ENCODE measurements around the gene TIAM1. TPM values are rescaled to one million over a fixed set of nuclear protein-coding genes. Genes with fewer than 3 reads are reported as not detected.

Gene TIAM1
- total and polyA plus RNA-seq, 2 of the 8 experiments (the other 6 are each of a cell fraction or from before 2014, with no cell fraction given), result 10.1 to 30.7 TPM

GRCh38 chr21:31283025-31283424 lies 61.0 kb downstream of the TIAM1 start:
- no peak overlapping the region for H2BK15ac ChIP-seq (ENCODE audit: low read length)
- H2AFZ ChIP-seq (ENCODE audit: low read length), result no peak overlapping the region
- no peak overlapping the region for H3K4ac ChIP-seq (replicated peaks; ENCODE audit: insufficient read length, low read depth, low read length)
- H2BK120ac ChIP-seq (replicated peaks; ENCODE audit: low read depth, low read length), result no peak overlapping the region
- 89% methylated on average over 3 of the region's 3 CpGs; no CpG with 5 or more reads in 1 of the 2 experiments for WGBS, 2 experiments (ENCODE audit: extremely low coverage in 1 of 2, insufficient coverage in 1 of 2, insufficient read length in 1 of 2, insufficient replicate concordance in 2 of 2, low coverage in 1 of 2, low lambda C conversion rate in 2 of 2, missing lambda C conversion rate in 1 of 2)
- no peak overlapping the region for H3K27ac ChIP-seq (ENCODE audit: low read depth, low read length)
- no peak overlapping the region for H3K14ac ChIP-seq (ENCODE audit: insufficient read length)
- H2AK5ac ChIP-seq (ENCODE audit: low read depth, low read length), result no peak overlapping the region
- 0 out of 2 replicates have a peak overlapping the region, but pooled peaks have one; percentile 43 for H2BK20ac ChIP-seq (ENCODE audit: low read length)
- H3K4me2 ChIP-seq (ENCODE audit: insufficient read depth in 1 of 2, low read depth in 2 of 2, low read length in 2 of 2), result no peak overlapping the region
- no peak overlapping the region for H3K56ac ChIP-seq (replicated peaks; ENCODE audit: insufficient read length, low read depth, low read length)
- no peak overlapping the region for H4K5ac ChIP-seq (ENCODE audit: insufficient read length, low read depth, low read length)
- no peaks in the 10 kb centered on the region for H3K9me3 ChIP-seq (ENCODE audit: insufficient read depth in 2 of 2, low read depth in 1 of 2, low read length in 1 of 2)
- no peak overlapping the region for H3K23ac ChIP-seq (ENCODE audit: insufficient read length)
- FAIRE-seq (no peak), DNase-seq (ENCODE audit: low read depth in 1 of 2, low spot score in 2 of 2) (no peak)
- no peaks in the 10 kb centered on the region for H3K27me3 ChIP-seq (replicated peaks in 1 of 4; ENCODE audit: control insufficient read depth in 3 of 4, extremely low read depth in 1 of 4, insufficient read depth in 3 of 4, low read length in 3 of 4)
- H4K8ac ChIP-seq (ENCODE audit: extremely low read depth, insufficient read depth, low read length), result no peak overlapping the region
- H3K79me1 ChIP-seq (ENCODE audit: low read depth, low read length), result peaks cover 6% of the 10 kb centered on the region; the same call in 1 of the 2 replicates
- no peak overlapping the region for H3K4me3 ChIP-seq (ENCODE audit: extremely low read depth in 1 of 4, insufficient read depth in 2 of 4, low read depth in 3 of 4, low read length in 4 of 4)
- CTCF ChIA-PET (ENCODE audit: partially characterized antibody), result interaction anchor here (1.1 to 1.6 kb wide), 2 partner anchors 30 to 319 kb away, joined by 3 read pairs; no protein-coding TSS in a partner anchor
- H2BK12ac ChIP-seq (ENCODE audit: low read depth, low read length), result 0 out of 2 replicates have a peak overlapping the region, but pooled peaks have one; percentile 68
- H3K23me2 ChIP-seq (ENCODE audit: low read depth, low read length), result peaks cover 3% of the 10 kb centered on the region; the same call in 1 of the 2 replicates
- H3K18ac ChIP-seq (ENCODE audit: extremely low read depth, low read length), result no peak overlapping the region
- peaks cover 0 to 3% of the 10 kb centered on the region in 2 experiments; a peak in 1 of 4 replicates for H3K79me2 ChIP-seq (ENCODE audit: control insufficient read depth in 1 of 2, insufficient read depth in 2 of 2, low read length in 2 of 2)
- POLR2A ChIA-PET (ENCODE audit: partially characterized antibody), result no interaction called here
- no peak overlapping the region for H4K91ac ChIP-seq (replicated peaks; ENCODE audit: insufficient read length, low read length)
- no peaks in the 10 kb centered on the region for H3K36me3 ChIP-seq (ENCODE audit: control insufficient read depth in 2 of 4, insufficient read depth in 4 of 4, low read length in 3 of 4)
- TF ChIP-seq SRF (IDR thresholded peaks at IDR 0.05; ENCODE audit: low read depth, low read length) (no peak), HDAC2 (IDR thresholded peaks at IDR 0.05; ENCODE audit: borderline replicate concordance in 1 of 2, low read depth in 2 of 2, low read length in 2 of 2) (no peak), CBX8 (IDR thresholded peaks at IDR 0.05; ENCODE audit: borderline replicate concordance, low read depth, low read length) (no peak), RNF2 (IDR thresholded peaks at IDR 0.05; ENCODE audit: borderline replicate concordance, low read depth, low read length, missing control alignments, poor library complexity, severe bottlenecking) (no peak), MAFK (IDR thresholded peaks at IDR 0.05; ENCODE audit: low read depth, low read length) (no peak), FOSL1 (IDR thresholded peaks at IDR 0.05; ENCODE audit: insufficient read depth, low read depth, low read length) (no peak), TAF1 (IDR thresholded peaks at IDR 0.05; ENCODE audit: low read depth, low read length) (no peak), CBX5 (IDR thresholded peaks at IDR 0.05; ENCODE audit: low read depth, low read length) (no peak), MAX (IDR thresholded peaks at IDR 0.05) (no peak)
- H3K9ac ChIP-seq (replicated peaks in 1 of 4; ENCODE audit: extremely low read depth in 1 of 4, low read depth in 3 of 4, low read length in 3 of 4), result no peak overlapping the region
- no peak overlapping the region for H2BK5ac ChIP-seq (ENCODE audit: low read depth, low read length)
- H3K4me1 ChIP-seq (replicated peaks in 1 of 4; ENCODE audit: control insufficient read depth in 3 of 4, insufficient read depth in 4 of 4, low read length in 3 of 4), result peaks cover 0 to 9% (median 5%) of the 10 kb centered on the region in 4 experiments; a peak in 3 of 7 replicates
- peaks cover 0 to 3% of the 10 kb centered on the region in 2 experiments for H4K20me1 ChIP-seq (replicated peaks in 1 of 2; ENCODE audit: control insufficient read depth in 1 of 2, insufficient read depth in 2 of 2, low read length in 2 of 2)
